CD4-positive, alpha-beta T cell treated with Interleukin-15 for 4 hours (primary cell): ENCODE results near the gene PTAFR.

Experiments
- DNase-seq: peaks from one replicate; pipeline ENCODE4 v3.0.0-alpha.2; 2020; ENCODE audit warnings: low spot score

The PTAFR gene, protein sequence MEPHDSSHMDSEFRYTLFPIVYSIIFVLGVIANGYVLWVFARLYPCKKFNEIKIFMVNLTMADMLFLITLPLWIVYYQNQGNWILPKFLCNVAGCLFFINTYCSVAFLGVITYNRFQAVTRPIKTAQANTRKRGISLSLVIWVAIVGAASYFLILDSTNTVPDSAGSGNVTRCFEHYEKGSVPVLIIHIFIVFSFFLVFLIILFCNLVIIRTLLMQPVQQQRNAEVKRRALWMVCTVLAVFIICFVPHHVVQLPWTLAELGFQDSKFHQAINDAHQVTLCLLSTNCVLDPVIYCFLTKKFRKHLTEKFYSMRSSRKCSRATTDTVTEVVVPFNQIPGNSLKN

GRCh38 chr1:28176492-28177470, at the start of gene PTAFR:
PTAFR (minus strand) TSS chr1:28176690; CDS start chr1:28151021, 25,669 bp downstream.
- no peak for DNase-seq

GRCh38 chr1:28213315-28213714, 36.8 kb upstream of the PTAFR start:
- DNase-seq = no peak

- DNase-seq = no peak
Observed at GRCh38 chr1:28209700-28210099, 33.2 kb upstream of the PTAFR start.

DNA sequence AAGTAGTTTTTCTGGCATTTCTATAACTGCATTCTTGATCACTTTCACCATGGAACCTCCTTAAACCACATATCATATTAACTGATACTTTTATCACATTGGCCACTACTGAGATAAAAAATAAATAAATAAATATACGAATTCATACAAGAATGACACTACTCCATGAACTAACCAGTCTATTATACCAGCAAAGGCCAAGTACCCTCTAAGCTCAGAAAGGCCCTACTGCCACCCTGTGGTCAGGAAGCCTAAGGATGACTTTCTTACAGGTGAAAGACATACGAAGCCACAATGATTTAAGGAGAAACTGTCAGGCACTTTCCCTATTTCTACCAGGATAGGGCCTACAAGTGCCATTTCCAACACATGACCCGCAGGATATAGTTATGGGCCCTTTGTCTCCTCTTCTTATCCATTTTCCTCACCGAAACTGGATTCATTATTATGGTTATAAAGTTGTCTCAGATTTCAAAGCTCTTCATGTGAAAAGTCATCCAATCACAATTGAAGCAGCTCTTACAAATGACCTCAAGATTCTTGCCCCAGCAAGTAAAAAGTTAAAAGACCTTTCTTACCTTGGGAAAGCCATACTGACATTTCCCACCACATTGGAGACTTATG, 32.4 kb upstream of the PTAFR start:
- peak; percentile 69 for DNase-seq

DNA sequence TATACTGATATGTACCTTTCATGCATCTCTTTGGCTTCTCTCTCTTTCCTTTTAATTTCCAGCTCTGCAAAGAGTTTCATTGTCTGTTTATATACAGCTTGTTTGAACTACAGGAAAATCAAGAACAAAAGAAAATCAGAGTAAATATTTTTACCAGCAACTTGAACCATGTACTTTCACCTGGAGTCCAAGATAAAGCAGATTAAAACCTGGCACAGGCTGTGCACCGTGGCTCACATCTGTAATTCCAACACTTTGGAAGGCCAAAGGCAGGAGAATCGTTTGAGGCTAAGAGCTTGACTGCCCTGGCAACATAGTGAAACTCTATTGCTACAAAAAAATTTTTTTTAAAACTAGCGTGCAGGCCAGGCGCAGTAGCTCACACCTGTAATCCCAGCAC, 28.8 kb upstream of the PTAFR start:
- DNase-seq = no peak

DNA sequence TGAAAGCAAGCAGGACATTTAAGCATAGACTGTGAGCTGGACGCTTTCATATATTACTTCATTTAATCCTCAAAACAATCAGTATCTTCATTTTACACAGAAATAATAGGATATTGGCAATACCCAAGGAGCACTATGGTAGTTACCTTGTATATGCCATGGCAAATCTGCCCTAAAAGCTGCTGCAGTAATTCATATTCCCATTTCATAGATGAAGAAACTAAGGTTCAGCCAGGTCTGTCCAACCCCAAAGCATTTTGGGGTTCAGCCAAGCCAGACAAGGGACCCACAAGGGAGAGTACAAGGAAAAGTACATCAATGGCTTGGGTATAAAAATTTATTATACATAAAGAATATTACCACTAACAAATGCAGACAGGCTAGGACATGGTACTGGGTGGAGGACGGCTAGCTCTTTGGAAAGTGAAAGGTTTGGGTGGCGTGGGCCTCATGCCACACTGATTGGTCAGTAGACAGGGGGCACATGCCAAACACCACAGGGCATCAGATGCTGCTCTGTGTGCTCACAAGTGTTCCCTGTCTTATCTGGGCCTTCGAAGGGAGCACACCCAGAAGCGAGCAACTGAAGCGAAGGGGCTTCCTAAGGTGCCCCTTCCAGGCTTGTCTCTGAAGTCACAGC, 23.9 kb upstream of the PTAFR start:
- DNase-seq = no peak

DNA sequence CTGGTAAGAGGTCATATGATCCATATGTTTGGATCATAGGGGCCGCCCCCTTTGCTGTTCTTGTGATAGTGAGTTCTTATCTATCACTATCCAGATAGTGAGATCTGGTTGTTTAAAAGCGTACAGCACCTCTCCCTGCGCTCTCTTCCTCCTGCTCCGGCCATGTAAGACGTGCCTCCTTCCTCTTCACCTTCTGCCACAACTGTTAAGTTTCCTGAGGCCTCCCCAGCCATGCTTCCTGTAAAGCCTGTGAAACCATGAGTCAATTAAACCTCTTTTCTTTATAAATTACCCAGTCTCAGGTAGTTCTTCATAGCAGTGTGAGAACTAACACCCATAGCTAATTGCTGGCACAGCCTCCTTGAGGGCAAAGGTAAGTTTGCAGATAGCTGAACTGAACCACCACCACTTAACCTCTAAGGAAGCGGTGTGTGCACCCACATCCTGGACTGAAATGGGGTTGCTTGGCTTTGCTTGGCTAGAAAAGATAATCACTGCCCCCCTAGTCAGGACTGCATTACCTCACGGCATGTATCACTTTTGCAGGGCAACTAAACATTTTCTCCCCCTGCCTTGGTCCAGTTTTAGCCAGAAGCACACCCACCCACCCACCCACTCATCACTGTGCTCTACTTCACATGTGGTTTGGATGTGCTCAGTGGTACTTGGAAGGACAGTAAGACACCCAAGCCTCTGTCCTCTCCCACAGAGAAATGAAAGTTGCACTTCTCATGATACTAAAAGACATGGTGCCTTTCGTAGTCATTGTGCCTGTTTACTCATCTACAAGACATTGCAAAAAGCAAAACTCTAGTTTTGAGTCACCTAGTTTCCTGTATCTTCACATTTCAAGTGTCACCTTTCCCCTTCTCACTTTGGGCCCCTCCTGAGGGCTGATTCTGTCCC, 23.1 kb upstream of the PTAFR start:
- DNase-seq = peak; percentile 65

DNA sequence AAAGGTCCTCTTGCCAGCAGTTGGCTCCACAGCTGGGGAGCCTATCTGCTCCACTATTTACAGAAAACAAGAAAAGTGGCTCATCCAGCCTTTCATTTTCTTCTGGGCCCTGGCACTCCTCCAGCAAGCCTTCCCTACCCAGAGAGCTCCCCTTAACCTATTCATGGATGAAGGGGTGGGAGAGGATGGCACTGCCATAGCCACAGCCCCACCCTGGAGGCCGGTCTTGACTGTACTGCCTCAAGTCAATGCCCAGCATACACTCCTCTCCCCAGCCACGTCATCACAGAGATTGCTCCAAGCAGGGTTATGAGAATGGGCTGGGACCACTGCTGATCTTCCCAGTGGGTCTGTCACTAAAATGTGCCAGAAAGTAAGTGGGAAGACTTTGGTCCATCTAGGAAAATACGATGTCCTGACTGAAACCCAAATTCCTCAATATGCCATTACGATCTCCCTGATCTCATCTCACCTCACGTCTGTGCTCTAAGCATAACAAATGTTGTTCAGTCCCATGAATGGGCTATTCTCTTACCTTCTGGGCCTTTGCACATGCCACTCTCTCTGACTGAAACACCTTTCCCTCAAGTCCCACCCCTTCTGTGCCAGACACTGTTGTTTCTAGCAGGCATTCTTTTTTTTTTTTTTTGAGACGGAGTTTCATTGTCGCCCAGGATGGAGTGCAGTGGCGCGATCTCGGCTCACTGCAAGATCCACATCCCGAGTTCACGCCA, 21.4 kb upstream of the PTAFR start:
- no peak for DNase-seq

GRCh38 chr1:28196330-28196729, 19.8 kb upstream of the PTAFR start:
- no peak for DNase-seq

DNA sequence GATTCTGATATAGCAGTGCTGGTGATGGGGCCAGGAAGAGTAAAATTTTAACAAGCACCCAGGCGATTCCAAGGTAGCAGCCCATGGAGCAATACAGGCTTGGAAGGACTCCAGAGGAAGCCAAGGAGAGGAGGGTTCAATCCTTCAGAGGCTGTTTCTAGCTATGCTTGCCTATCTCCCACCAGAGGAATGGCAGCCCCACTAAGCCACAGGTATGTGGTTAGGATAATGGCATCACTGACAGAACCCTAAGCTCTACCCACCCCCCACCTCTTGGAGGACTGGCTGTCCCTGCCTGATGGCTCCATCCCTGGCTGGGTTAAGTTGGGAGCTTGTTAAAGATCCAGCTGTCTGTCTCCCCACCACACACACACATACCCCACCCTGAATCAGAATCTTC, 19.3 kb upstream of the PTAFR start:
- DNase-seq = no peak

- DNase-seq = no peak
Observed at GRCh38 chr1:28194326-28195035, 18.0 kb upstream of the PTAFR start.

DNA sequence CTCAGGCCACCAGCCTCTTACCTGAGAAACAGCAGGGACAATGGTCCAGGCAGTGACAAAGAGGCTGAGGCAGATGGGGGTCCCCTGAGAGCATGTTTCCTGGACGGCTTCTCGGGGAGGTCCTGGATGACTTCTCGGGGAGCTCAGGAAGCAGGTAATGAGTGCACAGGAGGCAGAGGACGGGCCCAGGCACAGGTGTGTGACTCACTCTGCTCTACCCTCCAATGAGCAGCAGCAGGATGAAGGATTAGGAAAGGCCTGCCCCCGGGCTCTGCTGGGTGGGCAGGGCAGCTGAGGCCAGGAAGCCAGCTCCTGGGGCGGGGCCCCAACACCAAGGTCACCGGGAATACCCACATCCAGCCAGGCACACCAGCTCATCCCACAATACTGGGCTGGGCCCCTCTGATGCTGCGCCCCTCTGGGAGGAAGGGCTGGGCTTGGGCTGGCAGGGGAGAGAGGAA, 17.2 kb upstream of the PTAFR start:
- DNase-seq = no peak

DNA sequence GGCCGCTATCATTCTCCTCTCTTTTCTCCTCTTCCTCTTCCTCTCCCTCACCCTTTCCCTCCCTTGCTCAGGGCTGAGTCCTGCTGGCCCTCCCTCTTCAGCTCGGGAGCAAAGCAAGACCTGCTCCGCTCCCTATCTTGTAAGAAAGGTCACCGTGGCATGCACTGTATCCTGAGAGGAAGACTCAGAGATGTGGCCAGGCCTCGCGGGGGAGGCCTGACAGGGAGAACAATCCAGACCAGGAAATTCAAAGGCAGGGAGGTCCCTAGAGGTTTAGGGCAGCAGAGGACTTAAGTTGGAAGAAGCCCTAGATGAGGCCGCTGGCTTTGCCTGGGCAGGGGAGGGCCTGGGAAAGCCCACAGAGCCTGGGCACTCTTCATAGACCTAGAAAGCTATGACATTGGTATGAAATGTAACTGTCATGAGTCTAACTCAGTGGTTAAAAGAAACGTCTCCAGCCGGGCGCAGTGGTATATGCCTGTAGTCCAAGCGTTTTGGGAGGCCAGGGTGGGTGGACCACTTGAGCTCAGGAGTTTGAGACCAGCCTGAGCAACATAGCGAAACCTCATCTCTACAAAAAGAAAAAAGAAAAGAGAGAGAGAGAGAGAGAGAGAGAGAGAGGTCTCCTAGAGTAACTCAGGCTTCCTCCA, 14.6 kb upstream of the PTAFR start:
- DNase-seq = no peak

- no peak for DNase-seq
Observed at GRCh38 chr1:28190337-28190979, 14.0 kb upstream of the PTAFR start.

- DNase-seq = no peak
Observed at GRCh38 chr1:28185071-28185470, 8.6 kb upstream of the PTAFR start.

DNA sequence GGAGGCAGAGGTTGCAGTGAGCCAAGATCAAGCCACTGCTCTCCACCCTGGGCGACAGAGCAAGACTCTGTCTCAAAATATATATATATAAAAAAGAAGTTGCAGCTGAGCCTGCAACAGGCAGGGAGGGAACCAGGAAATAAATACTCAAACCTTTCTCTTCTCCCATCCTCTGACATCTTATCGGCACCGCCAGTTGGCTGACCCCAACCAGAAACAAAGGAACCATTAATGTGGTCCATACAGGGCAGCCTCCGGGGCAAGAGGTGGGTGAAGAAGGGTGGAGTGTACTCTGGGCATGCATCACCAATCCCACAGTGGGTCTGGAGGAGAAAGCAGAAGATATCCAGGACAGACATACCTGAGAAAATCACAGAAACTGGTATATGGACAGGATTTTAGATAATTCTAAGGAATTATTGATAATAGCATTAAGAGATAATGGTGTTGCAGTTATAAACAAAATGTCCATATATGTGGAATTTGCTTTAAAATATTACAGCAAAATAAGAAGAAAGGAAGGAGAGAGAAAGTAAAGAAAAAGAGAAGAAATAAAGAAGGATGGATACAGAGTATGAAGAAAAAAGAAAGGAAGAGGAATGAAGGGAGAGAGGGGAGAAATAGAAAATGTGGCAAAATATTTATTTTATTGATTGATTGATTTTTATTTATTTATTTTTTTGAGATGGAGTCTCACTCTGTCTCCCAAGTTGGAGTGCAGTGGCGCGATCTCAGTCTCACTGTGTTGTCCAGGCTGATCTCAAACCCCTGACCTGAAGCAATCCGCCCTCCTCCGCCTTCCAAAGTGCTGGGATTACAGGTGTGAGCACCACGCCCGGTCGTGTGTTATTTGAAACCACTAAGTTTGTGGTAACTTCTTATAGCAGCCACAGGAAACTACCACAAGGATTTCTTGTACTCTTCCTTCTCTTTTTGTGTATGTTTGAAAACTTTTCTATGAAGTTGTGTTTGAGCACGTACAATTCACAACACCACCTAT, 4.1 kb upstream of the PTAFR start:
- DNase-seq = no peak
